H54 (cell line): ENCODE results near the gene PRDM11.

Source experiments
- DNase-seq: peaks from one replicate; pipeline ENCODE4 v3.0.0; 2011; ENCODE audit warnings: low spot score, mixed read lengths; ENCODE audit not compliant: insufficient read length
- FAIRE-seq: peaks from 3 replicates; lab custom pipeline; 2011; peaks lifted over from hg19 to GRCh38; lab: Jason Lieb, UNC
- POLR2A ChIP-seq: IDR thresholded peaks from 2 replicates; pipeline ENCODE4 v1.6.1; 2011; ENCODE audit warnings: low read depth, mild to moderate bottlenecking, low read length

The PRDM11 gene

GRCh38 chr11:45180848-45181192 lies 34.4 kb downstream of the PRDM11 start:
- no peak for FAIRE-seq
- DNase-seq, result peak; percentile 99
- 0 out of 2 replicates have a peak, but pooled peaks have one; percentile 27 for TF ChIP-seq POLR2A

- DNase-seq (no peak), FAIRE-seq (no peak)
- no peak for TF ChIP-seq POLR2A
Observed at GRCh38 chr11:45181193-45181888, 34.9 kb downstream of the PRDM11 start.

- FAIRE-seq, result no peak
- TF ChIP-seq POLR2A, result no peak
- no peak for DNase-seq
Observed at GRCh38 chr11:45181889-45182550, 35.6 kb downstream of the PRDM11 start.

- DNase-seq (peak; percentile 63), FAIRE-seq (no peak)
- no peak for TF ChIP-seq POLR2A
Observed at GRCh38 chr11:45182902-45183301, 36.5 kb downstream of the PRDM11 start.

GRCh38 chr11:45184640-45185039 lies 38.2 kb downstream of the PRDM11 start:
- TF ChIP-seq POLR2A, result no peak
- FAIRE-seq (no peak), DNase-seq (no peak)

GRCh38 chr11:45185228-45185729 lies 38.8 kb downstream of the PRDM11 start:
- TF ChIP-seq POLR2A, result no peak
- no peak for FAIRE-seq
- no peak for DNase-seq

GRCh38 chr11:45187375-45187774 lies 40.9 kb downstream of the PRDM11 start:
- DNase-seq, result no peak
- FAIRE-seq, result no peak
- no peak for TF ChIP-seq POLR2A

- no peak for TF ChIP-seq POLR2A
- FAIRE-seq (no peak), DNase-seq (no peak)
Observed at GRCh38 chr11:45188127-45188526, 41.7 kb downstream of the PRDM11 start.

- DNase-seq (no peak), FAIRE-seq (no peak)
- no peak for TF ChIP-seq POLR2A
Observed at GRCh38 chr11:45189230-45189629, 42.8 kb downstream of the PRDM11 start.

- DNase-seq (no peak), FAIRE-seq (no peak)
- TF ChIP-seq POLR2A, result no peak
Observed at GRCh38 chr11:45193695-45194094, 47.3 kb downstream of the PRDM11 start.

GRCh38 chr11:45204761-45205160 lies 58.3 kb downstream of the PRDM11 start:
- DNase-seq (no peak), FAIRE-seq (no peak)
- no peak for TF ChIP-seq POLR2A

- TF ChIP-seq POLR2A, result no peak
- FAIRE-seq, result no peak
- no peak for DNase-seq
Observed at GRCh38 chr11:45205978-45206377, 59.5 kb downstream of the PRDM11 start.

- no peak for TF ChIP-seq POLR2A
- FAIRE-seq, result no peak
- no peak for DNase-seq
Observed at GRCh38 chr11:45208135-45208534, 61.7 kb downstream of the PRDM11 start.

GRCh38 chr11:45209000-45209879 lies 62.8 kb downstream of the PRDM11 start:
- DNase-seq (no peak), FAIRE-seq (no peak)

More at GRCh38 chr11:45209000-45209879, 62.8 kb downstream of the PRDM11 start:
- TF ChIP-seq POLR2A, result no peak
